Activated T-cell treated with anti-CD3 and anti-CD28 coated beads, Interleukin-2, amount 50 U/mL, for 48 hours (primary cell): ENCODE measurements around the gene IFNAR1.
"Not testable (repeated sequence)": the region's sequence is repeated elsewhere in the genome, so short reads cannot be mapped to it uniquely, and the experiment has no call there.

Experiments used
- DNase-seq, 2 experiments: peaks; one replicate each; pipeline ENCODE4 v3.0.0-alpha.2; 2020

Gene IFNAR1

GRCh38 chr21:33350676-33351075, 25.9 kb downstream of the IFNAR1 start:
- no peak for DNase-seq

- no peak for DNase-seq
These were observed 30.6 kb downstream of the IFNAR1 start for GRCh38 chr21:33355355-33355754.

- no peak for DNase-seq
These were observed 31.2 kb downstream of the IFNAR1 start for GRCh38 chr21:33355996-33356395.

GRCh38 chr21:33357177-33357576, 32.4 kb downstream of the IFNAR1 start:
- no peak for DNase-seq

GRCh38 chr21:33359446-33359845, 34.7 kb downstream of the IFNAR1 start:
- DNase-seq: no peak

GRCh38 chr21:33360281-33360680, 35.5 kb downstream of the IFNAR1 start:
- DNase-seq: no peak

- DNase-seq: peak; percentile 94
These were observed 36.3 kb downstream of the IFNAR1 start for GRCh38 chr21:33360881-33361602.

GRCh38 chr21:33362044-33362555, 37.3 kb downstream of the IFNAR1 start:
- DNase-seq: peak; percentile 51 to 58

GRCh38 chr21:33363911-33364609, 39.3 kb downstream of the IFNAR1 start:
- DNase-seq: not testable (repeated sequence)

GRCh38 chr21:33364830-33365229, 40.1 kb downstream of the IFNAR1 start:
- DNase-seq: no peak

- DNase-seq: no peak
These were observed 42.7 kb downstream of the IFNAR1 start for GRCh38 chr21:33367309-33367973.

GRCh38 chr21:33368124-33368523, 43.4 kb downstream of the IFNAR1 start:
- DNase-seq: no peak

- no peak for DNase-seq
These were observed 43.8 kb downstream of the IFNAR1 start for GRCh38 chr21:33368576-33368975.

GRCh38 chr21:33369586-33369985, 44.8 kb downstream of the IFNAR1 start:
- DNase-seq: no peak

- DNase-seq: no peak
These were observed 45.5 kb downstream of the IFNAR1 start for GRCh38 chr21:33370305-33370704.

GRCh38 chr21:33371366-33371765, 46.6 kb downstream of the IFNAR1 start:
- no peak for DNase-seq

GRCh38 chr21:33372582-33372981, 47.8 kb downstream of the IFNAR1 start:
- no peak for DNase-seq

GRCh38 chr21:33373451-33373850, 48.7 kb downstream of the IFNAR1 start:
- DNase-seq: no peak

GRCh38 chr21:33374080-33374449, 49.3 kb downstream of the IFNAR1 start:
- DNase-seq: no peak

- DNase-seq: peak; percentile 58 to 63
These were observed 49.8 kb downstream of the IFNAR1 start for GRCh38 chr21:33374450-33375096.

- DNase-seq: no peak
These were observed 50.4 kb downstream of the IFNAR1 start for GRCh38 chr21:33375101-33375644.

GRCh38 chr21:33377221-33377920, 52.6 kb downstream of the IFNAR1 start:
- no peak for DNase-seq
